Nephron progenitor cell (in vitro differentiated cells): ENCODE data around the gene WNT2.

Source experiments
- DNase-seq: peaks from one replicate; pipeline ENCODE4 v3.0.0; 2021
- H3K27ac Mint-ChIP-seq: 2 replicates; pipeline ENCODE4 v1.8.0; 2021; ENCODE audit warnings: mild to moderate bottlenecking, moderate library complexity, mixed read lengths
- H3K27me3 Mint-ChIP-seq: 2 replicates; pipeline ENCODE4 v1.8.0; 2021; ENCODE audit warnings: mild to moderate bottlenecking, low read depth, mixed read lengths; ENCODE audit not compliant: poor library complexity
- H3K36me3 Mint-ChIP-seq: 2 replicates; pipeline ENCODE4 v1.8.0; 2021; ENCODE audit warnings: low read depth, mixed read lengths
- H3K4me1 Mint-ChIP-seq: 2 replicates; pipeline ENCODE4 v1.8.0; 2021; ENCODE audit warnings: mixed read lengths
- H3K4me3 Mint-ChIP-seq: 2 replicates; pipeline ENCODE4 v1.8.0; 2021; ENCODE audit warnings: mild to moderate bottlenecking, moderate library complexity, mixed read lengths
- H3K9me3 Mint-ChIP-seq: 2 replicates; pipeline ENCODE4 v1.8.0; 2021; ENCODE audit warnings: mild to moderate bottlenecking, moderate library complexity, mixed read lengths
- TF ChIP-seq, protein P1 (sequence below): fragments of 200-600 bp; sonication (generic); IDR thresholded peaks from 2 replicates; pipeline ENCODE4 v1.5.0; 2021; ENCODE audit warnings: antibody characterized with exemption

Gene WNT2

GRCh38 chr7:117243390-117243789 lies 79.5 kb downstream of the WNT2 start:
- Mint-ChIP-seq H3K27ac (no peak overlapping the region), H3K4me3 (no peak overlapping the region), H3K36me3 (peaks cover 8% of the 10 kb centered on the region), H3K27me3 (peaks cover 8% of the 10 kb centered on the region), H3K9me3 (peaks cover 30% of the 10 kb centered on the region), H3K4me1 (peaks cover 8% of the 10 kb centered on the region)
- TF ChIP-seq, protein P1, sequence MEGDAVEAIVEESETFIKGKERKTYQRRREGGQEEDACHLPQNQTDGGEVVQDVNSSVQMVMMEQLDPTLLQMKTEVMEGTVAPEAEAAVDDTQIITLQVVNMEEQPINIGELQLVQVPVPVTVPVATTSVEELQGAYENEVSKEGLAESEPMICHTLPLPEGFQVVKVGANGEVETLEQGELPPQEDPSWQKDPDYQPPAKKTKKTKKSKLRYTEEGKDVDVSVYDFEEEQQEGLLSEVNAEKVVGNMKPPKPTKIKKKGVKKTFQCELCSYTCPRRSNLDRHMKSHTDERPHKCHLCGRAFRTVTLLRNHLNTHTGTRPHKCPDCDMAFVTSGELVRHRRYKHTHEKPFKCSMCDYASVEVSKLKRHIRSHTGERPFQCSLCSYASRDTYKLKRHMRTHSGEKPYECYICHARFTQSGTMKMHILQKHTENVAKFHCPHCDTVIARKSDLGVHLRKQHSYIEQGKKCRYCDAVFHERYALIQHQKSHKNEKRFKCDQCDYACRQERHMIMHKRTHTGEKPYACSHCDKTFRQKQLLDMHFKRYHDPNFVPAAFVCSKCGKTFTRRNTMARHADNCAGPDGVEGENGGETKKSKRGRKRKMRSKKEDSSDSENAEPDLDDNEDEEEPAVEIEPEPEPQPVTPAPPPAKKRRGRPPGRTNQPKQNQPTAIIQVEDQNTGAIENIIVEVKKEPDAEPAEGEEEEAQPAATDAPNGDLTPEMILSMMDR: no peak
- DNase-seq: no peak

- TF ChIP-seq, protein P1: no peak
- H3K36me3 Mint-ChIP-seq: peaks cover 7% of the 10 kb centered on the region
- H3K27me3 Mint-ChIP-seq: peaks cover 8% of the 10 kb centered on the region
- H3K27ac Mint-ChIP-seq: no peak overlapping the region
- no peak for DNase-seq
- H3K9me3 Mint-ChIP-seq: peaks cover 34% of the 10 kb centered on the region
- no peak overlapping the region for H3K4me3 Mint-ChIP-seq
- H3K4me1 Mint-ChIP-seq: no peaks in the 10 kb centered on the region
Observed at GRCh38 chr7:117241088-117241487, 81.8 kb downstream of the WNT2 start.

DNA sequence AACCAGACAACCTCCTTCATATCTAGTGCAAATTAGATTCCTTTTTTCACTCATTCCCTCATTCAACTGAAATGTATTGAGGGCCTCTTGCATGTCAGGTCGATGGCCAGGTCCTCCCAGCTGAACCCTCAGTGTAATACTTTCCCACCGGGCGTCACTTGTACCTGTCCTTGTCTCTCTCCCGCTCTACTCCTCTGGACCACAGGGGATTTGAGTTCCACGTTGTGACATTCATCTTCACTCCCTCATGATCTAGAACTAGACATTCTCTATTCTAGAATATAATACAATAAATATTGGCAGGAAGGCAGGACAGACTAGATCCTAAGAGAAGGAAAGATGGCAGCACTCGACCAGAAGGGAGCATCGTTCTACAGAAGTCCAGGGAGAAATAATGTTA lies 83.9 kb downstream of the WNT2 start:
- TF ChIP-seq, protein P1: no peak
- H3K27me3 Mint-ChIP-seq: peaks cover 8% of the 10 kb centered on the region
- peaks cover 30% of the 10 kb centered on the region for H3K9me3 Mint-ChIP-seq
- no peaks in the 10 kb centered on the region for H3K4me1 Mint-ChIP-seq
- no peak overlapping the region for H3K27ac Mint-ChIP-seq
- no peaks in the 10 kb centered on the region for H3K36me3 Mint-ChIP-seq
- no peak for DNase-seq
- no peak overlapping the region for H3K4me3 Mint-ChIP-seq

- Mint-ChIP-seq H3K4me1 (no peaks in the 10 kb centered on the region), H3K36me3 (no peaks in the 10 kb centered on the region), H3K9me3 (peaks cover 25% of the 10 kb centered on the region), H3K27ac (no peak overlapping the region), H3K4me3 (no peak overlapping the region), H3K27me3 (peaks cover 7% of the 10 kb centered on the region)
- TF ChIP-seq, protein P1: no peak
- no peak for DNase-seq
Observed at GRCh38 chr7:117238472-117238871, 84.4 kb downstream of the WNT2 start.

- Mint-ChIP-seq H3K27me3 (peaks cover 5% of the 10 kb centered on the region), H3K27ac (no peak overlapping the region), H3K4me1 (no peaks in the 10 kb centered on the region), H3K4me3 (no peak overlapping the region), H3K36me3 (no peaks in the 10 kb centered on the region), H3K9me3 (peaks cover 24% of the 10 kb centered on the region)
- TF ChIP-seq, protein P1: no peak
- DNase-seq: no peak
Observed at GRCh38 chr7:117237646-117238045, 85.2 kb downstream of the WNT2 start.

- Mint-ChIP-seq H3K4me3 (no peak overlapping the region), H3K27me3 (no peaks in the 10 kb centered on the region), H3K27ac (no peak overlapping the region), H3K36me3 (peaks cover 7% of the 10 kb centered on the region), H3K9me3 (peaks cover 17% of the 10 kb centered on the region), H3K4me1 (peaks cover 1% of the 10 kb centered on the region)
- TF ChIP-seq, protein P1: no peak
- no peak for DNase-seq
Observed at GRCh38 chr7:117231047-117231359, 91.9 kb downstream of the WNT2 start.
